NCI-H1694 (cell line): ENCODE measurements around the gene LCE1F.

Experiments used
- DNase-seq: peaks from one replicate; lab custom pipeline; 2025; lab: John Stamatoyannopoulos, UW

LCE1F gene

GRCh38 chr1:152774875-152775274 is at the start of gene LCE1F:
Gene LCE1F, plus strand, starts transcription at chr1:152775140. Its CDS starts 1,232 bp downstream, at chr1:152776372.
- no peak for DNase-seq

- DNase-seq: no peak
Measured at GRCh38 chr1:152725261-152725660, 49.7 kb upstream of the LCE1F start.

GRCh38 chr1:152728986-152729385 is 46.0 kb upstream of the LCE1F start:
- no peak for DNase-seq

GRCh38 chr1:152735648-152736047 is 39.3 kb upstream of the LCE1F start:
- no peak for DNase-seq

- no peak for DNase-seq
Measured at GRCh38 chr1:152737997-152738396, 36.9 kb upstream of the LCE1F start.

- DNase-seq: no peak
Measured at GRCh38 chr1:152739841-152740240, 35.1 kb upstream of the LCE1F start.

GRCh38 chr1:152741656-152742055 is 33.3 kb upstream of the LCE1F start:
- no peak for DNase-seq

GRCh38 chr1:152743371-152744145 is 31.4 kb upstream of the LCE1F start:
- DNase-seq: no peak

- no peak for DNase-seq
Measured at GRCh38 chr1:152745289-152745704, 29.6 kb upstream of the LCE1F start.

GRCh38 chr1:152745765-152746444 is 29.0 kb upstream of the LCE1F start:
- DNase-seq: no peak

GRCh38 chr1:152747831-152748230 is 27.1 kb upstream of the LCE1F start:
- DNase-seq: no peak

GRCh38 chr1:152752225-152752624 is 22.7 kb upstream of the LCE1F start:
- no peak for DNase-seq

GRCh38 chr1:152753586-152753985 is 21.4 kb upstream of the LCE1F start:
- DNase-seq: no peak

GRCh38 chr1:152756872-152757271 is 18.1 kb upstream of the LCE1F start:
- no peak for DNase-seq

GRCh38 chr1:152757747-152758146 is 17.2 kb upstream of the LCE1F start, which contains the start of gene KPRP:
Gene KPRP, plus strand, starts transcription at chr1:152758025. Its CDS starts 1,564 bp downstream, at chr1:152759589.
- DNase-seq: no peak

GRCh38 chr1:152758636-152759035 is 16.3 kb upstream of the LCE1F start:
- no peak for DNase-seq

GRCh38 chr1:152759453-152760173 is 15.3 kb upstream of the LCE1F start:
- no peak for DNase-seq

GRCh38 chr1:152760551-152761190 is 14.3 kb upstream of the LCE1F start:
- no peak for DNase-seq

GRCh38 chr1:152761609-152762213 is 13.2 kb upstream of the LCE1F start:
- no peak for DNase-seq

- no peak for DNase-seq
Measured at GRCh38 chr1:152768847-152769533, 6.0 kb upstream of the LCE1F start.

GRCh38 chr1:152770411-152770810 is 4.5 kb upstream of the LCE1F start:
- no peak for DNase-seq
